ENCODE results near the gene PLCG2.
"Not testable (repeated sequence)": the region's sequence is repeated elsewhere in the genome, so short reads cannot be mapped to it uniquely, and the experiment has no call there.

Gene PLCG2

GRCh38 chr16:81792828-81793227 is 13.7 kb downstream of the PLCG2 start:
- no peak for DNase-seq

GRCh38 chr16:81795193-81795592 is 16.1 kb downstream of the PLCG2 start:
- no peak for DNase-seq

GRCh38 chr16:81796035-81796434 is 16.9 kb downstream of the PLCG2 start:
- DNase-seq = no peak

GRCh38 chr16:81796583-81797346 is 17.7 kb downstream of the PLCG2 start:
- no peak for DNase-seq

GRCh38 chr16:81797443-81797842 is 18.4 kb downstream of the PLCG2 start:
- DNase-seq = no peak

- DNase-seq = no peak
Measured at GRCh38 chr16:81798311-81799137, 19.4 kb downstream of the PLCG2 start.

GRCh38 chr16:81799138-81799504 is 20.0 kb downstream of the PLCG2 start:
- DNase-seq = no peak

GRCh38 chr16:81801724-81802123 is 22.6 kb downstream of the PLCG2 start:
- not testable (repeated sequence) for DNase-seq

GRCh38 chr16:81803332-81803731 is 24.2 kb downstream of the PLCG2 start:
- DNase-seq = no peak

GRCh38 chr16:81804134-81804610 is 25.1 kb downstream of the PLCG2 start:
- DNase-seq = no peak

GRCh38 chr16:81806696-81807095 is 27.6 kb downstream of the PLCG2 start:
- DNase-seq = no peak

- DNase-seq = no peak
Measured at GRCh38 chr16:81807767-81808358, 28.8 kb downstream of the PLCG2 start.

GRCh38 chr16:81808933-81809480 is 29.9 kb downstream of the PLCG2 start:
- DNase-seq = no peak

- no peak for DNase-seq
Measured at GRCh38 chr16:81809567-81809966, 30.5 kb downstream of the PLCG2 start.

GRCh38 chr16:81810361-81810760 is 31.3 kb downstream of the PLCG2 start:
- no peak for DNase-seq

GRCh38 chr16:81810894-81811538 is 31.9 kb downstream of the PLCG2 start:
- no peak for DNase-seq

- no peak for DNase-seq
Measured at GRCh38 chr16:81813648-81814047, 34.6 kb downstream of the PLCG2 start.

GRCh38 chr16:81814751-81815428 is 35.8 kb downstream of the PLCG2 start:
- DNase-seq = no peak

GRCh38 chr16:81815429-81815766 is 36.3 kb downstream of the PLCG2 start:
- no peak for DNase-seq

- DNase-seq = no peak
Measured at GRCh38 chr16:81816351-81816750, 37.3 kb downstream of the PLCG2 start.

- no peak for DNase-seq
Measured at GRCh38 chr16:81816793-81817210, 37.7 kb downstream of the PLCG2 start.

- DNase-seq = no peak
Measured at GRCh38 chr16:81817296-81817695, 38.2 kb downstream of the PLCG2 start.
